Activated CD4-positive, alpha-beta T cell treated with anti-CD3 and anti-CD28 coated beads for 4 hours (primary cell): ENCODE measurements around the gene ZNF584.
"Not testable (repeated sequence)": the region's sequence is repeated elsewhere in the genome, so short reads cannot be mapped to it uniquely, and the experiment has no call there.

Experiments used
- DNase-seq, 2 donors: peaks; one replicate each; pipeline ENCODE4 v3.0.0-alpha.2; 2020

ZNF584 gene

GRCh38 chr19:58407658-58408151 lies 744 bp upstream of the ZNF584 start:
- no peak for DNase-seq

- no peak for DNase-seq
These were observed 751 bp downstream of the ZNF584 start for GRCh38 chr19:58409010-58409790.

- no peak for DNase-seq
These were observed 8.2 kb downstream of the ZNF584 start for GRCh38 chr19:58416604-58417003.

- no peak for DNase-seq
These were observed 8.6 kb downstream of the ZNF584 start for GRCh38 chr19:58417071-58417470.

GRCh38 chr19:58428617-58429016 lies 20.2 kb downstream of the ZNF584 start:
- no peak for DNase-seq

- DNase-seq, result no peak
These were observed 21.3 kb downstream of the ZNF584 start for GRCh38 chr19:58429745-58430144.

GRCh38 chr19:58434217-58434616 lies 25.8 kb downstream of the ZNF584 start:
- DNase-seq, result no peak

GRCh38 chr19:58439576-58440554 lies 31.4 kb downstream of the ZNF584 start, which contains the start of gene ZNF132:
Gene ZNF132, minus strand, starts transcription at chr19:58440153. Its CDS starts 332 bp downstream, at chr19:58439821.
- peak; percentile 92 to 94 for DNase-seq

GRCh38 chr19:58440556-58440955 lies 32.1 kb downstream of the ZNF584 start:
- DNase-seq, result no peak

- not testable (repeated sequence) for DNase-seq
These were observed 34.5 kb downstream of the ZNF584 start for GRCh38 chr19:58442986-58443385.

GRCh38 chr19:58448860-58449259 lies 40.4 kb downstream of the ZNF584 start:
- not testable (repeated sequence) for DNase-seq

- not testable (repeated sequence) for DNase-seq
These were observed 41.5 kb downstream of the ZNF584 start for GRCh38 chr19:58449980-58450379.

GRCh38 chr19:58450856-58451357 lies 42.5 kb downstream of the ZNF584 start:
- DNase-seq, result no peak

- DNase-seq, result peak; percentile 95 to 96
These were observed 43.1 kb downstream of the ZNF584 start, which contains the start of gene ZNF324B for GRCh38 chr19:58451358-58452101. Gene ZNF324B, plus strand, starts transcription at chr19:58451622. Its CDS starts 2,080 bp downstream, at chr19:58453702.

GRCh38 chr19:58453743-58454142 lies 45.3 kb downstream of the ZNF584 start:
- DNase-seq, result no peak

GRCh38 chr19:58455306-58455705 lies 46.9 kb downstream of the ZNF584 start:
- no peak for DNase-seq

- DNase-seq, result no peak
These were observed 47.7 kb downstream of the ZNF584 start for GRCh38 chr19:58456111-58456510.

GRCh38 chr19:58460039-58460438 lies 51.6 kb downstream of the ZNF584 start:
- no peak for DNase-seq

GRCh38 chr19:58466089-58466759 lies 57.8 kb downstream of the ZNF584 start:
- no peak for DNase-seq

GRCh38 chr19:58466760-58467589 lies 58.5 kb downstream of the ZNF584 start, which contains the start of gene ZNF324:
Gene ZNF324, plus strand, starts transcription at chr19:58467080. Its CDS starts 2,106 bp downstream, at chr19:58469186.
- peak; percentile 97 for DNase-seq
